HG03175 (cell line): ENCODE data around the gene ZNF496.
"Not testable (repeated sequence)": the region's sequence is repeated elsewhere in the genome, so short reads cannot be mapped to it uniquely, and the experiment has no call there.

Experiments used
- ATAC-seq: cut with Tn5 transposase; IDR thresholded peaks from one replicate; pipeline ENCODE4 v1.9.1; 2021; ENCODE audit warnings: mild to moderate bottlenecking, moderate library complexity; ENCODE audit not compliant: unreplicated experiment

Gene ZNF496

GRCh38 chr1:247331525-247332214 is at the start of gene ZNF496:
Gene ZNF496 (minus strand): TSS chr1:247331867. CDS start chr1:247329578, 2,289 bp downstream.
- ATAC-seq = peak; percentile 61

DNA sequence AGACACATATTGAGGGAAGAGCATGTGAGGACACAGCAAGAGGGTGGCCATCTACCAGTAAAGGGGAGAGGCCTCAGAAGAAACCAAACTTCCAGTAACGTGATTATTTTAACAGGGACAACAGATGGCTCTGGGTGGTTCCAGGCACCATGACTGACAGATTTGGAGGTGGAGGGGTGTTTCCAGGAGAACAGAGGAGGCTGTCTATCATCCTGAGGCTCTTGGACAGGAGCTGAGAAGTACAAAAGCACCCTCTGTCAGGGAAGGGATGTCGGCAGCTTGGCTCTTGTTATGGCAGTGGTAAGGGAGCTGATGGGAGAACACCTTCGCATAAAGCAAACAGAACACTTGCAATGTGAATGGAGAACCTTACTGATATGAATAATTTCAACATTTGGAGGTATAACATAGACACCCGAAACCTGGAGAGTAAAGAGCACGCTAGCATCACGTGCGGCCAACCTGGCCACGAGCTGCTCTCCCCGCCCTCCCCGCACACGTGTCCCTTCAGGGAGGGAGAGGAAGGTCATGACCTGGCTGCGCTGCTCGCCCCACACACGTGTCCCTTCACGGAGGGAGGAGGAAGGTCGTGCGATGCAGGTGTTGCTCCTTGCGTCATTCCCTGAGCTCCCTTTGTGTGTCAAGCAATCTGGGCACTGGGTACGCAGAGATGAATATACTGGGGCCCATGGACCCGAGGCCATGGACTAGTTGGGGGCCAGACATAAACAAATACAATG is 46.8 kb upstream of the ZNF496 start:
- ATAC-seq = no peak

- ATAC-seq = not testable (repeated sequence)
These were observed 46.0 kb upstream of the ZNF496 start for GRCh38 chr1:247377656-247378055.

GRCh38 chr1:247376659-247377058 is 45.0 kb upstream of the ZNF496 start:
- ATAC-seq = no peak

- ATAC-seq = no peak
These were observed 44.1 kb upstream of the ZNF496 start for GRCh38 chr1:247375747-247376146.

DNA sequence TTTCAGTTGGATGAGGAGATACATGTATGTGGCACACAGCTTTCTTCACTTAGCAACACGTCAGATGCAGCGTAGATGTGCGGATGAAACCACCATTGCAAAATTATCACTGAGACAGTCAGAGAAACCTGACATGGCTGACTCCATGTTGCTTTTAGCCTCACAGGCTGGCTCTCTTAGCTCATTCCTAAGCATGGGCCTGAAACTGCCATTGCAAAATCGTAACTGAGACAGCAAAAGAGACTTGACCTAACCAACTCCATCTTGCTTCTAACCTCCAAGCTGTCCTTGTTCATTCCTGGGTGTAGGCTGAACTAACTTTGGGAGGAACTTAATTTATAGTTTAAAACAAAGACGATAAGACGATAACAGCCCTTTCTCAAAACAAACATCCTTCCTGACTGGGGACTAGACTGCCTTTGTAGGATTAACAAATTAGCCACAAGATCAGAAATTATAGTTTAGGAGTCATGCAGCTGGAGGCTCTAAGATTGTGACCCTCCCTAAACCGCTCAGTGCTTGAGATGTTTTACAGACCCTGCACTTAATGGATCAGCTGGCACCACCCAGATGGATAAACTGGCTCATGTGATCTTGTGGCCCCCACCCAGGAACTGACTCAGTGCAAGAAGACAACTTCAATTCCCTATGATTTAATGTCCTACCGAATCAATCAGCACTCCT is 43.1 kb upstream of the ZNF496 start:
- not testable (repeated sequence) for ATAC-seq

DNA sequence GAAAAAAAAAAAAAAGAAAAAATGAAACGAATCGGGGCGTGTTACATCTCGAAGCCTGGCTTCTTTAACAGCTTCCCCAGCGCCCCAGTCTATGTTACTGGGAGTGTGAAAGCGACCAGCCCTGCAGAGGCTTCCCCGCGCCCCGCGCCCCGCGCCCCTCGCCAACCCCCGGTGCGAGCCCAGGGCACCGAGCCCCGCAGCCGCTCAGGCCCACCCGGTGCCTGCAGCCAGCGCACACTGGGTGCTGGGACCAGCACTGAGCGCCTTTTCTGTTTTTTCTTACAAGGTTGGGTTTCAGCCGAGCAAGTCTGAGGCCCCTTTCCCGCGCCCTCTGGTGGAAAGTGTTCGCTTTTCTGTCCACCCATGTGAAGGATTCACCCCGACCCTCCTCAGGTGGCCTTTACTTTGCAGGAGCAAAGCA is 42.1 kb upstream of the ZNF496 start:
- peak; percentile 54 for ATAC-seq

GRCh38 chr1:247371801-247372259 is 40.2 kb upstream of the ZNF496 start:
- no peak for ATAC-seq

GRCh38 chr1:247370786-247371732 is 39.4 kb upstream of the ZNF496 start:
- no peak for ATAC-seq

DNA sequence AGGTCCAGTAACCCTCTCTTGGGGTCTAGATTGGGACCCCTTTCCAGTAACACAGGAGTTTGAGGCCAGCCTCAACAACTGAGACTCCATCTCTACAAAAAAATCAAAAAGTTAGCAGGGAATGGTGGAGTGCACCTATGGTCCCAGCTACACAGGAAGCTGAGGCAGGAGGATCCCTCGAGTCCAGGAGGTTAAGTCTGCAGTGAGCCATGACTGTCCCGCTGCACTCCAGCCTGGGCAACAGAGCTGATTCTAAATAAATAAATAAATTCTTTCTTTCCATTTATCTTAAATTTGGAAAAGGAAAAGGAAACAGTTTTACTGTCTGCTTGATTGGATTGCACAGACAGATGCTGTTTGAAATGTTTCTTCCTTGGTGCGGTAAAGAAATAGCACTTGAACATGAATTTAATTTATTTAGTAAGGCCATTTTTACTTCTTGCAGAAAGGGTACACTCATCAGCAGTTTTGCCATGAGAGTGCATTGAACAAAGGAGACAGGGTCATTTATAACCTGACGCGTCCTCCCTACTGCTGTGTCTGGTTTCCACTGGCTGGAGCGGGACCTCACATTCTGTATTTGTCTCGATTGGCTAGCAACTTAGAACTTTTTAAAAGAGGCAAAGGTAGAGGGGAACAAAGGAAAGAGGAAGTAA is 37.0 kb upstream of the ZNF496 start:
- no peak for ATAC-seq

DNA sequence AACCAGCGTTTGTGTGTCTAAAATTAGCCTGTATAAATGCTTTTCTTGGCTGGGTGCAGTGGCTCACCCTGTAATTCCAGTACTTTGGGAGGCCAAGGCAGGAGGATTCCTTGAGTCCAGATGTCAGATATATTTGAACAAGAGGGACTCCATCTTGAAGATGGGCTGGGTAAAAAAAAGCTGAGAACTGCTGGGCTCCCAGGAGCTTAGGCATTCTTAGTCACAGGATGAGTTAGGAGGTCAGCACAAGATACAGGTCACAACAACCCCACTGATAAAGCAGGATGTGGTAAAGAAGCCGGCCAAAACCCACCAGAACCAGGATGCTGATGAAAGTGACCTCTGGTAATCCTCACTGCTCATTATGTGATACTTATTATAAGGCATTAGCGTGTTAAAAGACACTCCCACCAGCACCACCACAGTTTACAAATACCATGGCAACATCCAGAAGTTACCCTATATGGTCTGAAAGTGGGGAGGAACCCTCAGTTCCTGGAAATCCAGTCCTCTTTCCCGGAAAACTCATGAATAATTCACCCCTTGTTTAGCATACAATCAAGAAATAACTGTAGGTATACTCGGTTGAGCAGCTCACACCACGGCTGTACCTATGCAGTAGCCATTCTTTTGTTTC is 36.2 kb upstream of the ZNF496 start:
- no peak for ATAC-seq

GRCh38 chr1:247366926-247367645 is 35.4 kb upstream of the ZNF496 start:
- no peak for ATAC-seq

DNA sequence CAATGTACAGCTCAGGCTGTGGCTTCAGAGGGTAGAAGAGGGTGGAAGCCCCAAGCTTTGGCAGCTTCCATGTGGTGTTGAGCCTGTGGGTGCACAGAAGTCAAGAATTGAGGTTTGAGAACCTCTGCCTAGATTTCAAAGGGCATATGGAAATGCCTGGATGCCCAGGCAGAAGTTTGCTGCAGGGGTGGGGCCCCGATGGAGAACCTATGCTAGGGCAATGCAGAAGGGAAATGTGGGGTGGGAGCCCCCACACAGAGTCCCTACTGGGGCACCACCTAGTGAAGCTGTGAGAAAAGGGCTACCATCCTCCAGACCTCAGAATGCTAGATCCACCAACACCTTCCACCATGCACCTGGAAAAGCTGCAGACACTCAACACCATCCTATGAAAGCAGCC is 34.7 kb upstream of the ZNF496 start:
- not testable (repeated sequence) for ATAC-seq

DNA sequence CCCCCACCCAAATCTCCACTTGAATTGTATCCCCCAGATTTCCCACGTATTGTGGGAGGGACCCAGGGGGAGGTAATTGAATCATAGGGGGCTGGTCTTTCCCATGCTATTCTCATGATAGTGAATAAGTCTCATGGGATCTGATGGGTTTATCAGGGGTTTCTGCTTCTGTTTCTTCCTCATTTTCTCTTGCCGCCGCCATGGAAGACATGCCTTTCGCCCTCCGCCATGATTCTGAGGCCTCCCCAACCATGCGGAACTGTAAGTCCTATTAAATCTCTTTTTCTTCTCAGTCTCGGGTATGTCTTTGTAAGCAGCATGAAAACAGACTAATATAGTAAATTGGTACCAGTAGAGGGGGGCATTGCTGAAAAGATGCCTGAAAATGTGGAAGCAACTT is 33.4 kb upstream of the ZNF496 start:
- no peak for ATAC-seq

DNA sequence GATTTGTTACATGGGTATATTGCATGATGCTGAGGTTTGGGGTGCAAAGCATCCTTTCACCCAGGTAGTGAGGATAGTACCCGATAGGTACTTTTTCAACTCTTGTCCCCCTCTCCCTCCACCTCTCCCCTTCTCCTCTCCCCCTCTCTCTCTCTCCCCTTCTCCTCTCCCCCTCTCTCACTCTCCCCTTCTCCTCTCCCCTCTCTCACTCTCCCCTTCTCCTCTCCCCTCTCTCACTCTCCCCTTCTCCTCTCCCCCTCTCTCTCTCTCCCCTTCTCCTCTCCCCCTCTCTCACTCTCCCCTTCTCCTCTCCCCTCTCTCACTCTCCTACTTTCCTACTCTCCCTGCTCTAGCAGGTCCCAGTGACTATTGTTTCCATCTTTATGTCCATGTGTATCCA is 31.3 kb upstream of the ZNF496 start:
- not testable (repeated sequence) for ATAC-seq

- no peak for ATAC-seq
These were observed 30.5 kb upstream of the ZNF496 start for GRCh38 chr1:247362153-247362552.

- no peak for ATAC-seq
These were observed 29.5 kb upstream of the ZNF496 start for GRCh38 chr1:247360991-247361731.
